Measurements from ENCODE around the gene SMIM36.

Gene SMIM36

DNA sequence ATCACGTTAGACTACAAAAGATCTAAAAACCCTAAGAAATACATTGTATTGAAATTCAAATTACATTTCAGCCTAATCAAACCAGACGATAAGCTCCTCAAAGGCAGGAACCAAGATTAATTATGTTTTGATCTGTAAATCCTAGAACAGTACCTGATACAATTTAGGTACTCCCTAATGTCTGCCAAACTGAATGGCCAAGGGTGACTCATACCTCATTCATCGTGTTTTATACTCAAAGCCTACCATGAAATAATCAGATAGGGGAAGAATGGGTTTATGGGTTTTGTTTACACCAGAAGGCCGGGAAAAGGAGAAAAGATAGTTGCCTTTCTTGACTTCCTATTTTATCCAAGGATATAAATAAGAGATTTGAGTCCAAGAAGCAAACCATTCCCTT is 108.9 kb downstream of the SMIM36 start:
- Histone ChIP-seq H3K27ac (ENCODE audit: low read depth, low read length) (no peak overlapping the region), H3K27me3 (ENCODE audit: control insufficient read depth in 1 of 2, insufficient read depth in 2 of 2, low read length in 2 of 2) (no peaks in the 10 kb centered on the region), H3K36me3 (ENCODE audit: insufficient read depth, low read length) (peaks cover 26% of the 10 kb centered on the region)

More for the DNA sequence above, 108.9 kb downstream of the SMIM36 start:
- Histone ChIP-seq H3K4me3 (ENCODE audit: low read depth in 1 of 2, low read length in 2 of 2) (no peak overlapping the region), H3K9me3 (ENCODE audit: low read length) (no peaks in the 10 kb centered on the region), H3K9ac (ENCODE audit: low read length) (no peak overlapping the region), H3K4me1 (ENCODE audit: insufficient read depth, low read length) (no peaks in the 10 kb centered on the region)
